ENCODE results near the gene PINK1. TPM values are rescaled to one million over a fixed set of nuclear protein-coding genes. Genes with fewer than 3 reads are reported as not detected.

The PINK1 gene
- total RNA-seq, result 1 to 10 TPM; 1.9 to 2.1 TPM

- Mint-ChIP-seq H3K27me3 (no peaks in the 10 kb centered on the region), H3K4me1 (peaks cover 12% of the 10 kb centered on the region), H3K9me3 (peaks cover 1% of the 10 kb centered on the region), H3K36me3 (no peaks in the 10 kb centered on the region), H3K27ac (peak within 1 kb of the TSS; percentile 42), H3K4me3 (peak within 1 kb of the TSS; percentile 81)
- peak; percentile 89 for DNase-seq
These were observed at the start of gene PINK1 for GRCh38 chr1:20633190-20634064. Gene PINK1, plus strand, starts transcription at chr1:20633458. Its CDS starts 91 bp downstream, at chr1:20633549.

DNA sequence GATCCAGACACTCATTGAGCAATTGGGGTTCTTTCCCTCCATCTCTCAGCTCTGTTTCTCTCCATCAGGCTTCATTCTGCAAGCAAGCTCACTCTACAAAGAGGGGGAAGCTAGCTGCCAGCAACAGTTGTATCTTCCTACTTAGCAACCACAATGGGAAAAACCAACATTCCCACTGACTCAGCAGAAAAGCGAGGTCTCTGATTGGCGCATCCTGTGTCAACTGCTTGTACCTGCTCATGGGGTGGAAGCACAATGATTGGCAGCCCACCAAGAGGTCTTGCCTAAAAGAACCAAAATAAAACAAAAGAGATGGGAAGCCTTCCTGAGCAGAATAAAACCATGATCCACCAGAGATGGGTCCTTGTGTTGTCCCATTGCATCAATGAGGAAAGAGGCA is 48.4 kb upstream of the PINK1 start:
- H3K4me1 Mint-ChIP-seq, result peaks cover 5% of the 10 kb centered on the region
- H3K9me3 Mint-ChIP-seq, result no peaks in the 10 kb centered on the region
- H3K27me3 Mint-ChIP-seq, result peaks cover 40% of the 10 kb centered on the region
- H3K4me3 Mint-ChIP-seq, result no peak overlapping the region
- H3K36me3 Mint-ChIP-seq, result no peaks in the 10 kb centered on the region
- DNase-seq, result no peak
- no peak overlapping the region for H3K27ac Mint-ChIP-seq

GRCh38 chr1:20586953-20587660 is 46.2 kb upstream of the PINK1 start:
- H3K27ac Mint-ChIP-seq, result no peak overlapping the region
- no peak overlapping the region for H3K4me3 Mint-ChIP-seq
- peaks cover 62% of the 10 kb centered on the region for H3K27me3 Mint-ChIP-seq
- no peaks in the 10 kb centered on the region for H3K9me3 Mint-ChIP-seq
- no peak for DNase-seq
- no peaks in the 10 kb centered on the region for H3K36me3 Mint-ChIP-seq
- peaks cover 5% of the 10 kb centered on the region for H3K4me1 Mint-ChIP-seq

DNA sequence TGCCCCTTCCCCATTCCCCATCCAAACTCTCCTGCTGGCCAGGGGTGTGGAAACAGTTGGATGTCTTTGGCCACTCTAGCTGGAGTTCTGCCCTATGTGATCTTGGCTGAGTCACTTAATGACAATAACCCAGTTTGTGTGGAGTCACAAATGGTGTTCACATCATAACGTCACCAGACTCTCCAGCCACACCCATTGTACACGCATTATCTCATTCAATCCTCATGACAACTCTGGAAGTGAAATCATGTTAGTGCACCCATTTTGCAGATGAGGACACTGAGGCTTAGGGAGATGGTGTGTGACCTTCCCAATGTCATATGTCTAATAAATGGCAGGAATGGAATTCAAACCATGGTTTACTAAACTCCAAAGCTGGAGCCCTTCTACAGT is 45.6 kb upstream of the PINK1 start:
- peaks cover 68% of the 10 kb centered on the region for H3K27me3 Mint-ChIP-seq
- no peaks in the 10 kb centered on the region for H3K36me3 Mint-ChIP-seq
- no peak for DNase-seq
- H3K4me3 Mint-ChIP-seq, result no peak overlapping the region
- no peaks in the 10 kb centered on the region for H3K9me3 Mint-ChIP-seq
- no peak overlapping the region for H3K27ac Mint-ChIP-seq
- H3K4me1 Mint-ChIP-seq, result peaks cover 5% of the 10 kb centered on the region

- Mint-ChIP-seq H3K4me3 (no peak within 1 kb of the TSS), H3K9me3 (no peaks in the 10 kb centered on the region), H3K4me1 (peaks cover 5% of the 10 kb centered on the region), H3K27ac (no peak within 1 kb of the TSS), H3K36me3 (no peaks in the 10 kb centered on the region), H3K27me3 (peaks cover 68% of the 10 kb centered on the region)
- DNase-seq, result no peak
These were observed 44.5 kb upstream of the PINK1 start, which contains the start of gene CDA for GRCh38 chr1:20588634-20589225. Gene CDA, plus strand, starts transcription at chr1:20589097. Its CDS starts 33 bp downstream, at chr1:20589130.

GRCh38 chr1:20589331-20590278 is 43.7 kb upstream of the PINK1 start:
- DNase-seq, result no peak
- Mint-ChIP-seq H3K4me1 (peaks cover 5% of the 10 kb centered on the region), H3K27me3 (peaks cover 64% of the 10 kb centered on the region), H3K36me3 (no peaks in the 10 kb centered on the region), H3K9me3 (no peaks in the 10 kb centered on the region), H3K4me3 (no peak overlapping the region), H3K27ac (no peak overlapping the region)

- Mint-ChIP-seq H3K4me3 (no peak overlapping the region), H3K27me3 (peaks cover 58% of the 10 kb centered on the region), H3K9me3 (no peaks in the 10 kb centered on the region), H3K36me3 (no peaks in the 10 kb centered on the region), H3K4me1 (peaks cover 5% of the 10 kb centered on the region), H3K27ac (no peak overlapping the region)
- DNase-seq, result no peak
These were observed 42.9 kb upstream of the PINK1 start for GRCh38 chr1:20590306-20590777.

DNA sequence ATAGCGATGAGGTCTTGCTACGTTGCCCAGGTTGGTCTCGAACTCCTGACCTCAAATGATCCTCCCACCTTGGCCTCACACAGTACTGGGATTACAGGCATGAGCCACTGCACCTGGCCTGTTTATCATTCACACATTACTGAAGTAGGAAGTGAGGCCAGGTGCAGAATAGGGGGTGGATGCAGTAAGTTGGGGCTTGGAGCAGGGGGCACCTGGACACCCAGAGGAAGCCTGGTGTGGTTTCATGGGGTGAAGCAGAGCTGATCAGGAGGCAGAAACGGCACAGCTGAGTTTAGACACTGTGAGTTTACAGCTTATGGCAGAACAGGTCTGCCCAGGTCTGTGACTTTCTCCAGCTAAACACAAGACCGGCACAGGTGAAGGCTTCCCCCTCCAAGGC is 39.5 kb upstream of the PINK1 start:
- Mint-ChIP-seq H3K9me3 (no peaks in the 10 kb centered on the region), H3K4me3 (no peak overlapping the region)

DNA sequence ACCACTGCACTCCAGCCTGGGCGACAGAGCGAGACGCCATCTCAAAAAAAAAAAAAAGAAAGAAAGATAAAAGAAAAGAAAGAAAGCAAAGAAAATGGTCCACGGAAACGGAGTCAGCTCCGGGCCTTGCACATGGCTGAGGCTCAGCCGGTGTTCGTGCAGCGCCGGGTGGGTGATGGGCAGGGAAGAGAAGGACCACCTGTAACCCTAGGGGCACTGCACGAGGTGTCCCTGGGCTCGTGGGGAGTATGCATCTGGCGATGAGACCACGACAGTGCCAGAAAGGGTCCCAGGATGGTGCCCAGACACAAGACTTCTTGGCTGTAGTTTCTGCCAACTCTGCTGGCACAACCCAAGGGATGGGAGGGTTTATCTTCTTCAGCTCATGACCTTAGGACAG is 38.5 kb upstream of the PINK1 start:
- Mint-ChIP-seq H3K36me3 (no peaks in the 10 kb centered on the region), H3K27me3 (peaks cover 29% of the 10 kb centered on the region), H3K4me3 (no peak overlapping the region), H3K9me3 (no peaks in the 10 kb centered on the region), H3K4me1 (peaks cover 2% of the 10 kb centered on the region), H3K27ac (no peak overlapping the region)
- DNase-seq, result no peak

More for the DNA sequence above, 39.5 kb upstream of the PINK1 start:
- H3K27me3 Mint-ChIP-seq, result peaks cover 39% of the 10 kb centered on the region
- H3K4me1 Mint-ChIP-seq, result peaks cover 5% of the 10 kb centered on the region
- DNase-seq, result no peak
- H3K36me3 Mint-ChIP-seq, result no peaks in the 10 kb centered on the region
- no peak overlapping the region for H3K27ac Mint-ChIP-seq

- H3K9me3 Mint-ChIP-seq, result no peaks in the 10 kb centered on the region
- H3K4me1 Mint-ChIP-seq, result no peaks in the 10 kb centered on the region
- DNase-seq, result no peak
- peaks cover 16% of the 10 kb centered on the region for H3K27me3 Mint-ChIP-seq
- no peaks in the 10 kb centered on the region for H3K36me3 Mint-ChIP-seq
- H3K4me3 Mint-ChIP-seq, result no peak overlapping the region
- H3K27ac Mint-ChIP-seq, result no peak overlapping the region
These were observed 37.2 kb upstream of the PINK1 start for GRCh38 chr1:20596106-20596505.

DNA sequence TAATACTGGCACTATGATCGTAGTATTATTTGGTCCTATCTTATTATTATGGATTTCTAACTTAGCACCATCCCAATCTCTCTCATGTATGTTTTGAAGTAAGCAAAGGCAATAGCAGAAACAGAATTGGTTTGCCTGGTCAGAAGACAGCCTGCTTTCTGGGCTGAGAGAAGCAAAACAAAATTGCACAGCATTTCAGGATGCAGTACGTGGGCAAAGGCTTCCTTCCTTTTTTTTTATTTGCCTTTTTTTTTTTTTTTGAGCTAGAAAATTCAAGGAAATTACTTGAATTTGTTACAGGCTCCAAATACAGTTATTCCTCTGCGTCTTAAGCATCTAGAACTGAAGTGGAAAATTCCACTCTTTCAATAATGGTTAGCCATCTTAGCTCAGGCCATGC is 35.6 kb upstream of the PINK1 start:
- H3K9me3 Mint-ChIP-seq, result no peaks in the 10 kb centered on the region
- H3K27ac Mint-ChIP-seq, result no peak overlapping the region
- no peaks in the 10 kb centered on the region for H3K4me1 Mint-ChIP-seq
- H3K27me3 Mint-ChIP-seq, result peaks cover under 1% of the 10 kb centered on the region
- no peak overlapping the region for H3K4me3 Mint-ChIP-seq
- no peaks in the 10 kb centered on the region for H3K36me3 Mint-ChIP-seq
- DNase-seq, result no peak

- DNase-seq, result no peak
- no peaks in the 10 kb centered on the region for H3K27me3 Mint-ChIP-seq
- H3K4me3 Mint-ChIP-seq, result no peak overlapping the region
- H3K27ac Mint-ChIP-seq, result no peak overlapping the region
- H3K9me3 Mint-ChIP-seq, result no peaks in the 10 kb centered on the region
- no peaks in the 10 kb centered on the region for H3K36me3 Mint-ChIP-seq
- no peaks in the 10 kb centered on the region for H3K4me1 Mint-ChIP-seq
These were observed 33.1 kb upstream of the PINK1 start for GRCh38 chr1:20600156-20600555.

DNA sequence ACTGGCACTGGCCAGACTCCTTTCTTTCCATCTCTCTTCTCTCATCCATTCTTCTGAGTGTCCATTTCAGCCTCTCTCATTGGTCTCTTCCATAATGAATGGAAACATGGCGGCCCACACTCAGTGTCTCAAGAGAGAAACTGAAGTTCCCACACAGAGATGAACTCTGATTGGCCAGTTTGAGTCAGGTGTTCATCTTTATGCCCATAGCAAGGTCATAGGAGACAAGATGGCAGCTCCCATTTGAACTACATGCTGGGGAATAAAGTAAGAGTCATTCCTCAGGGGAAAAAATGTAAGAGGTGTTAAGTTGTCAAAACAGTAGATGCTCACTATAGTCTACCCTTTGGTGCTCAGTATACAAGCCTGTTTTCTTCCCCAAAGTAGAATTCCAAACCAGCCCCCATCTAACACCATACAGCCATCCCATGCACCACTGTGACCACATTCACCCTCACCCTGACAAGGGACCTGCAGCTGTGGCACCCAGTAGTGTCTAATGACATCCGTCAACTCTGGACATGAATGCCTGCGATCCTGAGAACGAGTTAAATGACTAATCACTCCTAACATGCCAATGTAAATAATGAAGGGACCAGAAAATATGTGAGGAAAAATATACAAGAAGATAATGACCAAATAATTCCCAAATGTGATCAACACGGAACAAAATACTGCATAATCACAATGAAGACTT is 32.0 kb upstream of the PINK1 start:
- H3K9me3 Mint-ChIP-seq, result no peaks in the 10 kb centered on the region
- no peak overlapping the region for H3K27ac Mint-ChIP-seq
- no peaks in the 10 kb centered on the region for H3K27me3 Mint-ChIP-seq
- H3K36me3 Mint-ChIP-seq, result no peaks in the 10 kb centered on the region
- no peaks in the 10 kb centered on the region for H3K4me1 Mint-ChIP-seq
- no peak overlapping the region for H3K4me3 Mint-ChIP-seq
- no peak for DNase-seq

All from activated naive CD8-positive, alpha-beta T cell treated with anti-CD3 and anti-CD28 coated beads for 36 hours (primary cell).